GM18907 (cell line): Measurements from ENCODE around the gene PET100.
"Not testable (repeated sequence)": the region's sequence is repeated elsewhere in the genome, so short reads cannot be mapped to it uniquely, and the experiment has no call there.

ENCODE experiments used
- ATAC-seq: cut with Tn5 transposase; IDR thresholded peaks from one replicate; pipeline ENCODE4 v1.9.1; 2021; ENCODE audit warnings: mild to moderate bottlenecking, moderate library complexity; ENCODE audit not compliant: unreplicated experiment

Gene PET100

DNA sequence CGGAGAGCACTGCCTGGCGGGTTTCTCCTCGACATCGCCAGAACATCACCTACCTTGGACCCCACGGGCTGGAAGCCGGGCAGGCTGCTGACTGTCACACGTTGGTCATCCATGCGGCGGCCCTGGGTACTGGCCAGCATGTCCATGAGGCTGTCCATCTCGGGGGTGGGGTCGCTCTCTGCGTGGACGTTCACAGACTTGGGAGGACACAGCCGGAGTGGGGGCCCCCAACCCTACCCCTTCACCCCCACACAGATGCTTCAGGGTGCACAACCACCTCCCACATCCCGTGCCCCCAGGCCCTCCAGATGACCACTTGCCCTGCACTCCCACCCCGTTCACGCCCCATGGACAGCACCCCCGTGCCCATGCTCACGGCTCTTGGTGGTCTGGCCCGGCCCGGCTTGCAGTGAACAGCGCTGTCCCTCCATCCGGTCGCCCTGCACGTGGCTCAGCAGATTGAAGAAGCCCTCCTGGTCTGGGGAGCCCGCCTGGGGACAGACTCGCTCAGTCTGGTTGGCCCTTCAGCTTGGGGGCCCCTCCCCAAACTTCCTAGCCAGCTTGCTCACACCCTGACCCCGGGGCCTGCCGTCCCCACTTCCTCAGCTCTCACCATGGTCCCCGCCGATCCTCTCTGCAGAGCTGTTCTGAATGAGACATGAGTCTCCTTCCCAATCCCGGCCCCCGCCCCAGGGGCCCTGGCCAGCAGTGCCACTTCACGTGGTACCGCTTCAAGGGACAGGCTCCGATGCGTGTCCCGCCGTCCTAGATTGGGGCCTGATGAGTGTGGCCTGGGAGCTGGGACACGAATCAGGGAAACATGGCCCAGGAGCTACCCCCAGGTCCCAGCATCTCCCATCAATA, 3.0 kb downstream of the PET100 start:
- no peak for ATAC-seq

DNA sequence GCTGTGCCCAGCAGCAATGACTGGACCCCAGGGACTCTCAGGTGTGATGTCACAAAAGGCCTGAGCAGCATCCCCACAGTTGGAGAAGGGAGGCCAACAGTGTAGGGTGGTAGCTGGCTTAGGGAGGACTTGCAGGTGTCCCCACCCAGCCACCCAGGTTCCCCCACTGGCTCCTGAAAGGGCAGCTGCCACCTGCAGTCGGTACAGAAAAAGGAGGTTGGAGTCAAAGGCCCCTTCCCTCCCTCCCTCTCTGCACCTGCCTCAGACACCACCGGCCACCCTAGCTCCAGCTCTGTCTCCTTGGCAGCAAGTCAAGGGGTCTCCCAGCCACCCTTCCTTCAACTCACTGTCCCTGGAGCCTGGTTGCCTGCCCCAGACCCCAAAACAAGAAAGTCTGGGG, 4.1 kb downstream of the PET100 start, which contains the start of gene PCP2:
Gene PCP2, minus strand, starts transcription at position 22 of the 400 bp plus-strand sequence. CDS start 262 bp downstream, outside the sequence.
- ATAC-seq, result no peak

DNA sequence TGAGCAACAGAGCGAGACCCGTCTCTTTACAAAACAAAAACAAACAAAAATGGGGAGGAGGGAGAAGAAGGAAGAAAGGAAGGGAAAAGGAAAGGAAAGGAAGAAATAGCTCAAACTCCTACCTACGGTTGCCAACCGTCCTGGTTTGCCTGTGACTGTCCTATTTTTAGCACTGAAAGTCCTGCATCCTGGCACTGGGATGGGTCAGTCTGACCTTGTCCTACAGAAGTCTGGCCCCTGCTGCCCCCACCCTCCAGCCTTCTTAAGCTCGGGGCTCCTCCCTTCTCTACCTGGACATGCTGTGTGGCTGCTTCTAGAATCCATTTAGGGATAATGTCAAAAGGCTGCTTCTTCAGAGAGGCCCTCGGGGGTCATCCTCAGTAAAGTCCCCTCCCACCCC, 6.1 kb downstream of the PET100 start:
- no peak for ATAC-seq

DNA sequence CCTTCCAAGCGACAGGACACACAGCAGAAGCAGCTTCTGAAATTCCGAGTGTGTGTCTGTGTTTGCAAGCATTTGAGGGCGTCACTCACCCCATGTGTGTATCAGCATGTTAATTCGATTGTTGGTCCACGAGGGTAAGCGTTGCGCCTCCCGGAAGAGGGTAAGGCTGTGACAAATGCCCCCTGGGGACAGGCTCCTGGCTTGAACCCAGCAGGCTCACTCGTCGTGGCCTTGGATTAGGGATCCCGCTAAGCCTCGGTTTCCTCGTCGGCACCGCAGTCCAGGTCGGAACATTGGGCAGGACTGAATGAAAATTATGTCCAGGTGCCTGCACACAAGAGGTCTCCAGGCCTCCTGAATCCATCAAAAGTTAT, 6.7 kb downstream of the PET100 start:
- no peak for ATAC-seq

DNA sequence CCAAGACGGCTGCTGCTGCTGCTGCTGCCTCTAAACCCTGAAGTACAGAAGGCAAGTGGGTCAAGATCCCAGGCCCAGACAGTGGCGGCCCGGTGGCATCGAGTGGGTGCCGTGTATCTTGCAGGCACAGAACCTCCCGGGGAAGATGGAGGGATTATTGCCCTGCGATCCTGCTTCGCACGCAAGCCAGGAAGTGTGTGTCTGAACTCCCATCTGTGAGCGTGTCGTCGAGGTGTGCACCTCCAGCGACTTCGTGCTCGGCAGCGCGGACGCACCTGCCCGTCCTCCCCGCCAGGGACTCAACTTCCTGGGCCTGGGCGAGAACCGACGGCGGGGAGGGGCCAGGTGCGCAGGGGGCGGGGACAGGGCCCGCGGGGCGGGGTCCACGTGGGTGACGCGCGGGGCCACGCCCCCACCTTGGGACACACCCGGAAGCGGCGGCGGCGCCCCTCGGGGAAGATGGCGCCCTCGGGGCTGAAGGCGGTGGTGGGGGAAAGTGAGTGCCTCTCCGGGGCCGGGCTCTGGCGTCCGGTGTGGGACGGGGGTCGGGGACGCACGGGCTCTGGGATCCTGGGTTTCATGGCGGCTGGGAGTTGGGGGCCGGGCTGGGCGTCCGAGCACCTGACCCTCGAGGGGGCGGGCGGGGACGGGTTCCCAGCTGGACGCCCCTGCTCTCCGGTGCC, 7.2 kb downstream of the PET100 start, which contains the start of gene STXBP2:
Gene STXBP2, plus strand, starts transcription at position 420 of the 683 bp plus-strand sequence. Its CDS starts 40 bp downstream, at position 460.
- peak; percentile 67 for ATAC-seq

DNA sequence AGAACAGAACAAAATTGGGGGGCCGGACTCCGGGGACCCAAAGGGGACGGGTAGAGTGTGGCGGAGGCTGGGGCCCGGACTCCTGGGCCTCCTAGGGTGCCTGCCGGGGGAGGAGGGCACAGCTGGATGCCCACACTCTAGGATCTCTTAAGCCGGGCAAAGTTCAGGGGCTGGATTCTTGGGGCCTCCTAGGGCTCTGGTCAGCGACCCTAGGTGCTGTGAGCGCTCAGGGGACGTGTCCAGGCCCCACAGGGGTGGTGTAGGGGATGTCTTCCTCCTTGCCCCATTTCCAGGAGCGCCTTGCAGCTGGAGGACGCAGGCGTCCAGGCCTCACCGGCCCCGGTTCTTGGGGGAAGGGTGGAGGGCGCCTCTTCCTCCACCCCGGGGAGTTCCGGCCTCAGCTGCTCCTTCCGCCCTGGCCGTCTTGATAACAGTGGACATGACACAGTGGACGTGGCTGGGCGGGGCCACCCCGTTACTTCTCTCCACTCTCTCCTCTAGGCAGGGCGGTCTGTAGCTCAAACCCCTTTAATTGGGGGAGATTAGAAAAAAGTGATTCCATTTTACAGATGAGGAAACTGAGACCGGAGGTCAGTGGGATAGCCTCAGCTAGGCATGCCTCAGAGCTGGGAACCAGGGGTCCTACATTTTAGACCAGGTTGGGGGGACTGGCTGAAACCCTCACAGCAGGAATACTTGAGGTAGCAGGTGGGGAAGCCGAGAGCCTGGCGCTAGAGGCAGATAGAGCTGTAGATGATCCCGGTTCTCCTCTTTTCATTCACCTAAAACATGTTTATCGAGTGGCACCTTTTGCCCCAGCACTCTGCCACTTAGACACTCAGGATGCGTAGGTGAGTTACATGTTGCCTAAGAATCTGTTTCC, 8.0 kb downstream of the PET100 start:
- peak; percentile 25 for ATAC-seq

DNA sequence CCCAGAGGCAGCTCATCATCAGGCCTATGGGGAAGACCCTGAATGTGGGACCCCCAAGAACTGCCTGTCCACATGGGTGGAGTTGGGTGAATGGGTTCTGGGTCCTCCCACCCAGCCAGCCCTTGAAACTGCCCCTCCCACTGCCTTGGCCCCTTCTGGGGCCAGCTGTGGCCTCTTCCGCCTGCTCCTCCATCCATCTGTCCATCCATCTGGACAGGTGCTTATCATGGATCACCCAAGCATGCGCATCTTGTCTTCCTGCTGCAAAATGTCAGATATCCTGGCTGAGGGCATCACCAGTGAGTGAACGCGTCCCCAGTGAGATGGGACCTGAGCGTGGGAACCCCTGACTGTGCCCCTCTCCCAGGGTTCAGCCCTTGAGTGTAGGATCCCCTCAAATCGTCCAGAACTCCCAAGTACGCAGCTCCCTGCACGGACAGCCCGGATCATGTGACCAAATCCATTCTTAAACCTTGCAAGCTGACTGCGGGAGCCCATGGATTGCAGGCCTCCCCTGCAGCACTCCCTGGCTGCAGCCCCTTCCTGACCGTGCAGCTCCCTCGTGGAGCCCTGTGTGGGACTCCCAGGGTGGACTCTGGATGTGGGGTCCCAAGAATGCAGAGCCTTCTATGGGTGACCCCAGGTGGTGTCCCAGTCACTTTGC, 9.3 kb downstream of the PET100 start:
- no peak for ATAC-seq

DNA sequence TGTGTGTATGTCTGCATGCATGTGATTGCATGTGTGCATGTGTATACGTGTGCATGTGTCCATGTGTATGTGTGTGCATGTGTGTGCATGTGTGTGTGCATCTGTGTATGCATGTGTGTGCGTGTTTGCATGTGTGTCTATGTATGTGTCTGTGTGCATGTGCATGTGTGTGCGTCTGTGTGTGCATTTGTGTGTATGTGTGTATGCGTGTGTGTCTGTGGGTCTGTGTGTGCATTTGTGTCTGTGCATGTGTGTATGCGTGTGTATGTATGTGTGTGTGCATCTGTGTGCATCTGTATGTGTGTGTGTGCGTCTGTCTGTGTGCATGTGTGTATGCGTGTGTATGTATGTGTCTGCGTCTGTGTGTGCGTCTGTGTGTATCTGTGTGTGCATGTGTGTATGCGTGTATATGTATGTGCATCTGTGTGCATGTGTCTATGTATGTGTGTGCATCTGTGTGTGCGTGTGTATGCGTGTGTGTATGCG, 10.3 kb downstream of the PET100 start:
- ATAC-seq, result no peak

DNA sequence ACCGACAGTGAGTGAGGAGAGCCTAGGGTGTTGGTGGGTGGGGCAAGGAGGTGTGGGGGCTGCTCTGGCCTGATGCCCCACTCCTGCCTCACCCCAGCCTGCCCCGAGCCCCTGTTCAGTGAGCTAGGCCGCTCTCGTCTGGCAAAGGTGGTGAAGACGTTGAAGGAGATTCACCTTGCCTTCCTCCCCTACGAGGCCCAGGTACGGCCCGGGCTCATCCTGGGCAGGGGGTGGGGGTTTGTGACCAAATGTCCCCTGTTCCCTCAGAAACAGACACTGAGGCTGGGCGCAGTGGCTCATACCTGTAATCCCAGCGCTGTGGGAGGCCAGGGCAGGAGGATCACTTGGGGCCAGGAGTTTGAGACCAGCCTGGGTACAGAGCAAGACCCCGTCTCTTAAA, 11.2 kb downstream of the PET100 start:
- ATAC-seq, result no peak

DNA sequence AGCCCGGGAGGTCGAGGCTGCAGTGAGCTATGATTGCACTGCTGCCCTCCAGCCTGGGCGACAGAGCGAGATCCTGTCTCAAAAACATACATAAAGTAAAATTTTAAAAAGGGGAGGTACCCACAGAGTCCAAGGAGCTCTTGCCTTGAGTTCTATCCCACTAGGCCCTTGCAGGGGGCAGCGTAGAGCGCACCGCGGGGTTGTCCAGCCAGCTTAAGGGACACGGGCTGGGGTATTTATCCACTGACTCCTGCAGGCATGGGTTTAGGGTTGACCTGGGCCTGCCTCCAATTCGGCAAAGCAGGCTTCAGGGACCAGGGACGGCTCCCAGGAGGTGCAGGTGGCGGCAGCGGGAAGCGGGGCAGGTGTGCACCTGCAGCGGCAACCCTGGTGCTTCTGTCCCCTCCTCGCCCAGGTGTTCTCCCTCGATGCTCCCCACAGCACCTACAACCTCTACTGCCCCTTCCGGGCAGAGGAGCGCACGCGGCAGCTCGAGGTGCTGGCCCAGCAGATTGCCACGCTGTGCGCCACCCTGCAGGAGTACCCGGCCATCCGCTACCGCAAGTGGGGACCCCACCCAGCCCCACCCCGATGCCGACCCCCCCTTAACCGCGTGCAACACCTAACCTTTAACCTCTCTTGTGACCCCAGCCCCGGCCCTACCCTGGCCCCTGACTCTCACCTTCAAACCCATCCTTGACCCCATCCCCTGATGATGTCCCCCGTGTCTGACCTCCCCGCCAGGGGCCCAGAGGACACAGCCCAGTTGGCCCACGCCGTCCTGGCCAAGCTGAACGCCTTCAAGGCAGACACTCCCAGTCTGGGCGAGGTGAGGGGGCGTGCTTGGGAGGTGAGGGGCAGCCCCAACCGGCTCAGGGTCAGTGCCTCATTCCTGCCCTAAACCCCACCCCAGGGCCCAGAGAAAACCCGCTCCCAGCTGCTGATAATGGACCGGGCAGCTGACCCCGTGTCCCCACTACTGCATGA, 12.0 kb downstream of the PET100 start:
- ATAC-seq, result no peak

DNA sequence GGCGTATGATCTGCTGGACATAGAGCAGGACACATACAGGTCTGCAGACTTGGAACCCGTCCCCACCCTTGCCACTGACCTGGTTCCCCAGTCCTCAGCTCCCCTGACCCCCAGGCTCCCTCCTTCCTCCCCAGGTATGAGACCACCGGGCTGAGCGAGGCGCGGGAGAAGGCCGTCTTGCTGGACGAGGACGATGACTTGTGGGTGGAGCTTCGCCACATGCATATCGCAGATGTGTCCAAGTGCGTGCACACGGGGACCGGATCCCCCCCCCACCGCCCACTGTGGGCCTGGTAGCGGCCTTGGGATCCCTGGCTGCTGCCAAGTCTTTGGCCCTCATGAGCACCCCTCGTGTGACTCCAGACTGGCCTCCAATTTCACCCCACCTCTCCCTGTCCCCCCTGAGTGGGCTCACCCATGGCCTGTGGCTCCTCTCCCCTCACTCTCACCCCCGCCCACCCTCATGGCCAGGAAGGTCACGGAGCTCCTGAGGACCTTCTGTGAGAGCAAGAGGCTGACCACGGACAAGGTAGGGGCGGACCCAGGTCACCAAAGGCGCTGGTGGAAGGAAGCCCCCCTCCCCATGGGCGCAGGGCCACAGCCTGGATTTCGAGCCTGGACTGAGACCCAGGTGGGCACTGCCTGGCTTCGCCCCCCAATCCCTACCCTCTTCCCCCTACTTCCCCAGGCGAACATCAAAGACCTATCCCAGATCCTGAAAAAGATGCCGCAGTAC, 12.9 kb downstream of the PET100 start:
- no peak for ATAC-seq

DNA sequence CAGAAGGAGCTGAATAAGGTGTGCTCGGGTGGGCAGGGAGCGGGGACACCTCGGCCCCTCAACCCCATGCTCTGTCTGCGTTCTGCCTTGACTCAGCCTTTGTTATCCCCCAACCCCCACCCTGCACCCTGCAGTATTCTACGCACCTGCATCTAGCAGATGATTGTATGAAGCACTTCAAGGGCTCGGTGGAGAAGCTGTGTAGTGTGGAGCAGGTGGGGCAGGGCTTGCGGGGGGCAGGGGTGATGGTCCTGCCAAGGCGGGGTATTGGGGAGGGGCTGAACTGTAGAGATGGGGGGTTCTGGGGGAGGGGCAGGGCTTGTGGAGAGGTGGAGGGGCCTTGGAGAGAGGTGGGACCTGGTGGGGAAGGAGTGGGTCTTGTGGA, 13.4 kb downstream of the PET100 start:
- no peak for ATAC-seq

DNA sequence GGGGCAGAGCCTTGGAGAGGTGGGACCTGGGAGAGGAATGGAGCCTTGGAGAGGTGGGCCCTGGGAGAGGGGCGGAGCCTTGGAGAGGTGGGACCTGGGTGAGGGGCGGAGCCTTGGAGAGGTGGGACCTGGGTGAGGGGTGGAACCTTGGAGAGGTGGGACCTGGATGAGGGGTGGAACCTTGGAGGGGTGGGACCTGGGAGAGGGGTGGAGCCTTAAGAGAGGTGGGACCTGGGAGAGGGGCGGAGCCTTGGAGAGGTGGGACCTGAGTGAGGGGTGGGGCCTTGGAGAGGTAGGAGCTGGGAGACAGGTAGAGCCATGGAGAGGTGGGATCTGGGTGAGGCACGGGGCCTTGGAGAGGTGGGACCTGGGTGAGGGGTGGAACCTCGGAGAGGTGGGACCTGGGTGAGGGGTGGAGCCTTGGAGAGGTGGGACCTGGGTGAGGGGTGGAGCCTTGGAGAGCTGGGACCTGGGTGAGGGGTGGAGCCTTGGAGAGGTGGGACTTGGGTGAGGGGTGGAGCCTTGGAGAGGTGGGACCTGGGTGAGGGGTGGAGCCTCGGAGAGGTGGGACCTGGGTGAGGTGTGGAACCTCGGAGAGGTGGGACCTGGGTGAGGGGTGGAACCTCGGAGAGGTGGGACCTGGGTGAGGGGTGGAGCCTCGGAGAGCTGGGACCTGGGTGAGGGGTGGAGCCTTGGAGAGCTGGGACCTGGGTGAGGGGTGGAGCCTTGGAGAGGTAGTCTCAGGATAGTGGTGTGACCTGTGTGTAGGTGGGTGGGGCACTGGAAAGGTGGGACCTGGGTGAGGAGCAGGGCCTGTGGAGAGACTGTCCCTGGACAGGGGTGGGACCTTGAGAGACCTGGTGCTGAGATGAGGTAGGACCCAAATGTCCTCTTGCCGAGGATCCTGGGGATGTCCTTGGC, 14.3 kb downstream of the PET100 start:
- ATAC-seq, result not testable (repeated sequence)

DNA sequence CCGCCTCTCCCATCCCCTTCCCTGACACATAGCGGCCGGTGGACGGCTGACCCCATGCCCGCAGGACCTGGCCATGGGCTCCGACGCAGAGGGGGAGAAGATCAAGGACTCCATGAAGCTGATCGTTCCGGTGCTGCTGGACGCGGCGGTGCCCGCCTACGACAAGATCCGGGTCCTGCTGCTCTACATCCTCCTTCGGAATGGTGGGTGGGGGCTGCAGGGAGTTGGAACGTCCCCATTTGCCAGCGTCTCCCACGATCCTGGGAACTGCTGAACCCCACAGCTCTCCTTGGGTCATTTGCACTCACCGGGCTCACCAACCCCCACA, 14.9 kb downstream of the PET100 start:
- ATAC-seq, result no peak

DNA sequence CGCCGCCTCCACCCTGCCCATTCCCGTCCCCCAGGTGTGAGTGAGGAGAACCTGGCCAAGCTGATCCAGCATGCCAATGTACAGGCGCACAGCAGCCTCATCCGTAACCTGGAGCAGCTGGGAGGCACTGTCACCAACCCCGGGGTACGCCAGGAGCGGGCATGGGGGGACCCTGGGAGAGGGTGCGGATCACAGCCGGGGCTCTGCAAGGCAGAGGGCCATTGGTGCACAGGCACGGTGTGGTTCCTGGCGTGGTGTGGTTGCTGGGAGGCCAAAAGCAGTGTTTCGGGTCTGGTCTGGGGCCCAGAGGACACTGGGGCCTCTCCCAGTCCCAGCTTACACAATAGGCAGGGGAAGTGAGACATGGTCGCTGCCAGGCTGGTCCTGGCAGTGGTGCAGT, 15.6 kb downstream of the PET100 start:
- no peak for ATAC-seq

DNA sequence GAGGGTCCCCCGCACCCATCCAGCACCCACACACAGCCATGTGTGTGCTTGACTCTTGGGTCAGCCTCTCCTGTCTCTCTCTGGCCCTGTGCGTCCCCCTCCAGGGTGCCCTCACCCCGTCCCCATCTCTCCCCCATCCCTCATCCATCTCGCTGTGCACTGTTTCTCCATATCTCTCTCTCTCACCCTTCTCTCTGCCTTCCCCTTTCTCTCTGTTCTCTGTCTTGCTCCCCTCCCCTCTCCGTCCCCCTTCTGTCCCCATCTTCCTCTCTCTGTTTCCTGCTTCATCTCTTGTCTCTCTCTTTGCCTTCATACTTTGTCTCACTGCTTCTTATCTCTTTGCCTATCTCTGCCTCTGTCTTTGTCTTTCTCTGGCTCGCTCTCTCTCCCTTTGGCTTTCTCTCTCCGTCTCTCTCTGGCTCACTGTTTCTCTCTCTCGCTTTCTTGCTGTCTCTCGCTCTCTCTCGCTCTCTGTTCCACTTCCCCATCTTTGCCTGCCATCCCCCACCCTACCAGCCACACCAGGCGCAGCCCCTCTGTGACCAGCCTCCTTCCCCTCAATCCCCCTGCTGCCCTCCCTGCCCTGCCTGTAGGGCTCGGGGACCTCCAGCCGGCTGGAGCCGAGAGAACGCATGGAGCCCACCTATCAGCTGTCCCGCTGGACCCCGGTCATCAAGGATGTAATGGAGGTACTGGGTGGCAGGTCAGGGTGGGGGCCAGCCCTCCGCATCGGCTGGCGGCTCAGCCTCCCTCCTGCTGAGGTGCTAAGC, 16.2 kb downstream of the PET100 start:
- no peak for ATAC-seq

DNA sequence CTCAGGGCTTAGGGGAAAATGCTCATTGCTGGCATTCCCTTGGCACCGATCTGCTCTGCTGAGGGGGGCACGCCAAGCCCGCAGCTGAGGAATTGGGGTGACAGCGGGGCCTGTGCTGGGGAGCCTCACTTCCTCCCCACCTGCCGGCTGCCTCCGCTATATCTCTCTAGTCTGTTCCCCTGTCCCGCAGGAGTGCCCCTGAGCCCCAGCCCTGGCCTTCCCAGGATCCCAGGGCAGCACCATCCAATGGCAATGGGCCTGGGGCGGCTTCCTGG, 16.8 kb downstream of the PET100 start:
- no peak for ATAC-seq
